Measurements from ENCODE around the gene GRM4.

The GRM4 gene

DNA sequence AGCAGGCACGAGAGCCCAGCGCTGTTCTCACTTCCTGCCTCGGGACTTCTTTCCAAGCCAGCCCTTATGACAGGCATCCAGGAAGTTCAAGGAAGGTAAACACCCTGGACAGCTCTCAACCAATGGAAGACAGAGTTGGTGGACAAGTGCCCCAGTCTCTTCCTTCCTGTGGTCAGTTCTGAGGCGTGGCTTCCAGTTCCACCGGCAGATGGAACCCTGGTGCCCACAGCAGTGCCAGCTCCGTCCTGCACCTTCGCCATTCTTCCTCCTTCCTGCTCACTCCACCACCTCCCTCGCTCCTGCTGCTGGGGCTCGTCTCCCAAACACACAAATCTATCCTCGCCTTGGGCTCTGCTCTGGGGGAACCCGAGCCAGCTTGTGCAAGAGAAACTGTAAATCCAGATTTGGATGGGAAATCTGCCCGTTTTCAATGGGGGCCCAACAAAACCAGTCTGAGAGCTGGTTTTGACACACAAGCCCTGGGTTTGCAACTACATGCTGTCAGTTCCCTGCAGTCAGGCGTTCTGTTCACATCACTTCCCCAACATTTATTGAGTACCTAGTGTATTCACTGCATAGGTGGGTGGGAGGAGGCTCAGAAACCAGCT, 162.7 kb downstream of the GRM4 start:
- DNase-seq (ENCODE audit: low read depth), result no peak
- no peaks in the 10 kb centered on the region for H3K36me3 ChIP-seq (ENCODE audit: control insufficient read depth, insufficient read depth, low read length, severe bottlenecking)

DNA sequence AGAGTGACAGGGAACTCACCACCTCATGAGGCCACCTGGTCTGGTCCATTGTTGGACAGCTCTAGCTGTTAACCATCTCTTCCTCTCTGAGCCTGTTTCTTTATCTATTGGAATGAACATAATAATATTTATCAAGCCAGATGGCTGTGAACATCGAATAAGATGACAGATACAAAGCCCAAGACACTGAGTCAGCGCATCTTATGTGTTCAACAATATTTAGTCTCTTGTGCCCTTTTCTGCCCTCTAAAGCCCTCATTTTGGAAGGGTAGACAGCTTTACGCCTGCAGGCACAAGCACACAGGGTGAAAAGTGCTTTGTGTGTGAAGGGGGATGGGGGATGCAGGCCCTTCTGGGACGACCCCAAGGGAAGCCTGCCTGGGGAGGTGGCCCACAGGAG, 164.0 kb downstream of the GRM4 start:
- Histone ChIP-seq H3K9me3 (ENCODE audit: control insufficient read depth, low read length) (peaks cover 6% of the 10 kb centered on the region), H3K27me3 (replicated peaks; ENCODE audit: control insufficient read depth, insufficient read depth, low read length) (peaks cover 44% of the 10 kb centered on the region), H3K4me3 (ENCODE audit: low read length) (no peak overlapping the region), H3K9ac (ENCODE audit: low read length) (no peak overlapping the region), H3K36me3 (ENCODE audit: control insufficient read depth, insufficient read depth, low read length, severe bottlenecking) (no peaks in the 10 kb centered on the region), H3K4me1 (ENCODE audit: control insufficient read depth, insufficient read depth, low read length) (no peaks in the 10 kb centered on the region)
- no peak for DNase-seq (ENCODE audit: low read depth)

More for the DNA sequence above, 162.7 kb downstream of the GRM4 start:
- Histone ChIP-seq H3K27me3 (replicated peaks; ENCODE audit: control insufficient read depth, insufficient read depth, low read length) (peaks cover 43% of the 10 kb centered on the region), H3K9me3 (ENCODE audit: control insufficient read depth, low read length) (peaks cover 6% of the 10 kb centered on the region), H3K4me3 (ENCODE audit: low read length) (peak overlapping the region; percentile 6), H3K4me1 (ENCODE audit: control insufficient read depth, insufficient read depth, low read length) (no peaks in the 10 kb centered on the region), H3K9ac (ENCODE audit: low read length) (no peak overlapping the region)

DNA sequence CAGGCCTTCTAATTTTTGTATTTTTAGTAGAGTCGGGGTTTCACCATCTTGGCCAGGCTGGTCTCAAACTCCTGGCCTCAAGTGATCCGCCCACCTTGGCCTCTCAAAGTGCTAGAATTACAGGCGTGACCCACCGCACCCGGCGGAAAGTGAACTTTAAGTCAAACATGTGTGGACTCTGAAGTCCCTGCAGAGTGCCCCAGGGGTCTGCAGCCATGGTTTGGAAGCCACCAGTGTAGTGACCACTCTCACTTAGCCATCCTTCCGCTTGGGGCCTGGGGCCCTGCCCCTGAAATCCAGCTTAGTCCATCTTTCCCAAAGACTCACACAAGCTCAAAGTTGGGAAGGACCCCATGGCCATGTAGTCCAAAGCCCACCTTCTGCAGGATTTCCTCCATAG, 164.5 kb downstream of the GRM4 start:
- DNase-seq (ENCODE audit: low read depth), result no peak
- H3K27me3 ChIP-seq (replicated peaks; ENCODE audit: control insufficient read depth, insufficient read depth, low read length), result peaks cover 44% of the 10 kb centered on the region
- no peak overlapping the region for H3K4me3 ChIP-seq (ENCODE audit: low read length)
- peaks cover 2% of the 10 kb centered on the region for H3K9me3 ChIP-seq (ENCODE audit: control insufficient read depth, low read length)
- no peaks in the 10 kb centered on the region for H3K36me3 ChIP-seq (ENCODE audit: control insufficient read depth, insufficient read depth, low read length, severe bottlenecking)
- H3K4me1 ChIP-seq (ENCODE audit: control insufficient read depth, insufficient read depth, low read length), result no peaks in the 10 kb centered on the region
- no peak overlapping the region for H3K9ac ChIP-seq (ENCODE audit: low read length)

DNA sequence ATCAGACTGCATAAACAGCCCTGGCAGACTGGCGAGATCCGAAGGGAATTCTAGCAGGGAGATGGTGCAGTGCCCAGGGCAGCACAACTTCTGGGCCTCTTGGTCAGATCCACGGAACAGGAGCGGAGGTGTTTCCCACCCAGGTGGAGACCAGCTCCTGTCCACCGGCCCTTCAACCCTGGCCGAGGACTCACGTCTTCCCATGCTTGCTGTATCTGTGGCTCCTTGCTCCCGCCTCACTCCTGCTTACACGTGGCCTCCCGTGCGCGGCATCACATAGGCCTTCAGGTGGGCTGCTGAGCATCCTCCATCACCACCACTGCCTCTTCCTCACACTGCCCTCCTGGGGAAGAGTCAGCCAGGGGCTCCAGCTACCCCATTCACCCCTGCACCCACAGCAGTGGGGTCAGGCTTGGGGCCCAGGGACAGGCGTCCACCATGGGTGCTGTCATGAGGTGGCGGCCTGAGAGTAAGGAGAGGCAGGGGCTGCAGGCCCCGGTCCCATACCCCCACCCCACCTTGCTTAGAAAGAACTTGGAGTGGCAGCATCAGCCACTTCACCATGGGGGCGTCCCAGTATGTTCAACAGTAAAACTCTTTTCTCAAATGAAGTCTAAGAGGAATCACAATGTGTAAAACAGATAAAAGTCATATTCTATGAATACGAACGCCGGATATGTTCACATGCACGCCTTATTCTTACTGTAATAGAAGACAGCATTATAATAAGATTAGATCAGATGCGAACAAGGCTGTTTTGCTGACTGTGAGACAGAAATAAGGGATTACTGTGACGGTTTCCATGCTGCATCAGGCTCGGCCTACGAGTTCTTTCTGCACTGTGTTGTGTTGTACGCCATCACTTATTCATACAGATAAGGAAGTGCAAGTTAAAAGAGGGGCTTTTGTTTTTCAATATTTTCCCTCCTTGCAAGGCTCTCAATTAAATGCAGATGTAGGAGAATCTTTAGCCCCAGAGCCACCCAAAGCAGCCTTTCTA, 165.4 kb downstream of the GRM4 start:
- Histone ChIP-seq H3K4me3 (ENCODE audit: low read length) (no peak overlapping the region), H3K27me3 (replicated peaks; ENCODE audit: control insufficient read depth, insufficient read depth, low read length) (peaks cover 42% of the 10 kb centered on the region), H3K4me1 (ENCODE audit: control insufficient read depth, insufficient read depth, low read length) (no peaks in the 10 kb centered on the region), H3K36me3 (ENCODE audit: control insufficient read depth, insufficient read depth, low read length, severe bottlenecking) (no peaks in the 10 kb centered on the region), H3K9ac (ENCODE audit: low read length) (no peak overlapping the region), H3K9me3 (ENCODE audit: control insufficient read depth, low read length) (no peaks in the 10 kb centered on the region)
- no peak for DNase-seq (ENCODE audit: low read depth)

DNA sequence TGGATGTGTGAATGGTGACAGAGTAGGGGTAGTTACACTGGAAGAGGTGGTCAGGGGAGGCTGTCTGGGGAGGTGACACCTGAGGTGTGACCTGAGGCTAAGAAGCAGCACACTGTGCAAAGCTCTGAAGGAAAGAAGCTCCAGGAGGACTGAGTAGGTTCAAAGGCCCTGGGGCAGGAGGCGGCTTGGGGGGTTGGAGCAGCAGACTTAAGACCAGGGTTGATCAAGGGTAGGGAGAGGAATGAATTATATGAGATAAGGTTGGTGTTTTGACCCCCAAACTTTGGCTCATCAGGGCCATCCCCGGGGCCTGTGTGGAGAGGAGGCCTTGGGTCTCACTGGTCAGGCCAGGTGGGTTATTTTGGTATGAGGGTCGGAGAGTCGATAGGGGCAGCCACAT, 166.1 kb downstream of the GRM4 start:
- Histone ChIP-seq H3K4me3 (ENCODE audit: low read length) (no peak overlapping the region), H3K9me3 (ENCODE audit: control insufficient read depth, low read length) (no peaks in the 10 kb centered on the region), H3K36me3 (ENCODE audit: control insufficient read depth, insufficient read depth, low read length, severe bottlenecking) (no peaks in the 10 kb centered on the region), H3K4me1 (ENCODE audit: control insufficient read depth, insufficient read depth, low read length) (no peaks in the 10 kb centered on the region), H3K9ac (ENCODE audit: low read length) (no peak overlapping the region), H3K27me3 (replicated peaks; ENCODE audit: control insufficient read depth, insufficient read depth, low read length) (peaks cover 37% of the 10 kb centered on the region)
- DNase-seq (ENCODE audit: low read depth), result no peak

DNA sequence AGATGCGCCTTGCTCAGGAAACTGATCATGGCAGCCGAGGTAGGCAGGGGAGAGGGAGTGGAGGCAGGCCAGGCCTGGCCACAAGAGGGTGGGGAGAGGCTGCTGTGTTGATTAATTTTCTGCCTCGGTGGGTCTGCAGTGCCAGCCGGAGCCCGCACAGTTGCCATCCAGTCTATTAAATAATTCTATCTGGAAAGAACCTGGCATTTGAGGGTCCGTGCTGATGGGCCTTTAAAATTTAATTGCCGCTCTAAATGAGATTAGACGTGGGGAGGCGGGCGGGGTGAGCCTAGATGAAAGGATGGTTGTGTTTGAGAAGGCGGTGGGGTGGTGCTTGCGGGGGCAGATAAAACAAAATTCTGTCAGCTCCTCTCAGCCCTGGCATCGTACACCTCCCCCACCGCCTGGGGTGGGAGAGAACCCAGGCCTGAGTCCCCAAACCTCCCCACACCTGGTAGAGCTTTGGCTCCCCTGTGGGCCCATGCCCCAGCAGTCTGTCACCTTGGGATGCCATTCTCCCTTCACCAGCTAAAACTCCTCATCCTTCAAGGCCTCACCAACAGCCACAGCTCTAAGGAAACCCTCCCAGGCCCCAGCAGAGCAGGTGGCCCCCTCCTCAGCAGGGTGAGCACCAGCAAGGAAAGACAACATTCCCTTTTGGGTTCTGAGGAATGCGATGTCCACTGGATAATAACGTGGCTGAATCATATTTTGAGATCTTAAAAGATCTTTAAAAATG, 167.3 kb downstream of the GRM4 start:
- no peak for DNase-seq (ENCODE audit: low read depth)

DNA sequence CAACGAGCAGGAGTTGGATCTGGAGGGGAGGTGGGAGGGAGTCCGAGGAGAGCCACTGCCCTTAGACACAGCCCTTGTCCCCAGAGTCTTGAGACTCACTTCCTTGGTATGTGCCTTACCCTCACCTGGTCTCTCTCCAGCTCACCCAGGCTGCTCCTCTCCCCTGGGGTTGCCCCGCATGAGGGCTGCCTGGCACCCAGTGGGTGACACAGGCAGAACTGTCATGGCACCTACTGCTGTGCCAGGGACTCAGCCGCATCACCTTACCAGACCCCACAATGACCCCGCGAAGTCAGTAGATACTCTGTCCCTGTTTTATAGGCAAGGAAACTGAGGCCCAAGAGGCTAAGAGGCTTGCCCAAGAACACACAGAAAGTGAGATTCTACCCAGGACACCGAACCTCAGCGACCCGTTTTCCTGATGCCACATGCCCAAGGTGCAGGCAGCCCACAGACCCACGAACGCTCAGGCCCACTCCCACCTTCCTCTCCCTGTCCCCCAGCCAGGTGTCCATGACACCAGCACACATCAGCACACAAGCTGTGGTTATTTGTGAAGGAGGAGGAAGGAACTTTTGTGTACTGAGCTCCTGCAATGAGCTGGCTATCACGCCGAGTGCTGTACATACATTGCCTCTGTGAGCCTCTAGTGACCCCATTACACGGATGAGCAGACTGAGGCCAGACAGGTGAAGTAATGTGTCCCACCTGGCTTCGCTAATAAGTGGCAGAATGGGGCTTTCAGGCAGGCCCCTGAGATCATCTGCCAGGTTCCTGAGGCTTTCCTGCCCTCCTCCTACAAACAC, 168.1 kb downstream of the GRM4 start:
- H3K4me1 ChIP-seq (ENCODE audit: control insufficient read depth, insufficient read depth, low read length), result no peaks in the 10 kb centered on the region
- no peaks in the 10 kb centered on the region for H3K36me3 ChIP-seq (ENCODE audit: control insufficient read depth, insufficient read depth, low read length, severe bottlenecking)
- H3K27me3 ChIP-seq (replicated peaks; ENCODE audit: control insufficient read depth, insufficient read depth, low read length), result peaks cover 32% of the 10 kb centered on the region
- H3K9ac ChIP-seq (ENCODE audit: low read length), result no peak overlapping the region
- no peak overlapping the region for H3K4me3 ChIP-seq (ENCODE audit: low read length)
- H3K9me3 ChIP-seq (ENCODE audit: control insufficient read depth, low read length), result peaks cover 6% of the 10 kb centered on the region
- DNase-seq (ENCODE audit: low read depth), result no peak

More for the DNA sequence above, 167.3 kb downstream of the GRM4 start:
- Histone ChIP-seq H3K36me3 (ENCODE audit: control insufficient read depth, insufficient read depth, low read length, severe bottlenecking) (no peaks in the 10 kb centered on the region), H3K9me3 (ENCODE audit: control insufficient read depth, low read length) (no peaks in the 10 kb centered on the region), H3K4me1 (ENCODE audit: control insufficient read depth, insufficient read depth, low read length) (no peaks in the 10 kb centered on the region), H3K27me3 (replicated peaks; ENCODE audit: control insufficient read depth, insufficient read depth, low read length) (peaks cover 31% of the 10 kb centered on the region), H3K4me3 (ENCODE audit: low read length) (no peak overlapping the region), H3K9ac (ENCODE audit: low read length) (no peak overlapping the region)

DNA sequence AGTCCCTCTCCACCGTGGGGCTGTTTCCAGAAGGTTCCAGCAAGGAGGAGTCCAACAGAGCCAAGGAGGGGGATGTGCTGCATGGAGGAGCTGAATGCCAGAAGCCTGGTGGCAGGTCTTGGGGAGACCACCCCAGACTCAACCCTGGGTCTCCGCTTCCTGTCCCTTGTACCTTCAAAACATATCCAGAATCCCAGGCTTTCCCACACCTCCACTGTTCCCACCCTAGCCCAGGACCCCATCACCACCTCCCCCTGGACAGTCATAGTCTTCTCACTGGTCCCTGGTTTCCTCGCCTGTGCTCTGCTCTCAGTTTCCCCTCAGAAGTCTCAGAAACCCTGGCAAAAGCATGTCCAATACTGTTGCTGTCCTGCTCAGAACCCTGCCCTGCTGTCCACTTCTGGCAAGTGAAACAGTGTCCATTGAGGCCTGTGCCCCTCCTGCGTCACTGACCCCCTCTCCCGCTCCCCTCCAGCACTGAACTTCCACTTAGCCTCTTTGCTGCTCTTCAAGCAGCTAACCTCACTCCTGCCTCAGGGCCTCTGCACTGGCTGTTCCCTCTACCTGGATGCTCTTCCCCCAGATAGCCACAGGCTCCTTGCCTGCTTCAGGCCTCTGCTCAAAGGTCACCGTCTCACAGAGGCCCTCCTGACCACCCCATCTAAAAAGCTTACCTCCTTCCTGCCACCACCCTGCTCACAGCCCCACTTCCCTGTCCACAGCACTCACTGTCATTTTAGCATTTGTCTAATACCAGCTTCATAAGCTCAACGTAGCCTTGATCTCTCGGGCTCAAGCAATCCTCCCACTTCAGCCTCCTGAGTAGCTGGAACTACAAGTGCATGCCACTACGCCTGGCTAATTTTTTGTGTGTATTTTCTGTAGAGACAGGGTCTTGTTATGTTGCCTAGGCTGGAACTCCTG, 169.2 kb downstream of the GRM4 start:
- DNase-seq (ENCODE audit: low read depth), result no peak
- Histone ChIP-seq H3K4me3 (ENCODE audit: low read length) (no peak overlapping the region), H3K27me3 (replicated peaks; ENCODE audit: control insufficient read depth, insufficient read depth, low read length) (peaks cover 34% of the 10 kb centered on the region)

DNA sequence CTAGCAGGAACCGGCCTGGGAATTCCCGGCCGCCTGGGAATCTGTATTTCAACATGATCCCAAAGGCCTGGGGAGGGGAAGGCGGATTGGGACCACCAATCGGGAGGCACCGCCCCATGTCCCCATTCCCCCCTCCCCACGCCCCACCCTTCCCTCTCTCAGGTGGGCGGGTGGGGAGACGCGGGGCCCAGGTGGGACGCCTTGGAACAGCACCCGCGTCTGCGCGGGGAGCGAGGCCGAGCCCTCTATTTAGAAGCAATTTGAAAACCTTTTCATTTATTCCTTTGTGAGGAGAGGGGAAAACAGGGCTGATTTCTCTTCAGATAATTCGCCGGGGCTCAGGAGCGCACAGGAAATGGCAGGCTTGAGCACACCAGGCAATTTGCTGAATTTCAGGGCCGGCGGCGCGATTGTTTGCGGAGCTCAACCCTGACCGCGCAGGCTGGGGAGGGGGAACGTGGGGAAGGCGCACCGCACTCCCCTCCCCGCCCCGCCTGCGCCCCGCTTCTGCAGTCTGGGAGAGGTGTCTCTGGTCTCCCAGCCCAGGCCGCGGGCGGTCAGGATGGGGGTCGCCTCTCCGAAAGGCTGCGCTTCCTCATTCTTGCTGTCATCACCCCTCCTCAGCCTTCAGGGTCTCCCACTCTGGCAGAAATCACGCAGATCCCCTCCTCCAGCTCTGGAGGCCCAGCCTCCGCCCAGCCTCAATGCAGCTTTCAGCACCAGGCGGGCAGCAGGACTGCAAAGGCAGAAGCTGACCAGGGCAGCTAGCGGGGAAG, 170.0 kb downstream of the GRM4 start:
- Histone ChIP-seq H3K36me3 (ENCODE audit: control insufficient read depth, insufficient read depth, low read length, severe bottlenecking) (no peaks in the 10 kb centered on the region), H3K4me1 (ENCODE audit: control insufficient read depth, insufficient read depth, low read length) (no peaks in the 10 kb centered on the region), H3K4me3 (ENCODE audit: low read length) (no peak overlapping the region), H3K9ac (ENCODE audit: low read length) (no peak overlapping the region), H3K9me3 (ENCODE audit: control insufficient read depth, low read length) (peaks cover 22% of the 10 kb centered on the region), H3K27me3 (replicated peaks; ENCODE audit: control insufficient read depth, insufficient read depth, low read length) (peaks cover 40% of the 10 kb centered on the region)
- no peak for DNase-seq (ENCODE audit: low read depth)

More for the DNA sequence above, 169.2 kb downstream of the GRM4 start:
- Histone ChIP-seq H3K9ac (ENCODE audit: low read length) (no peak overlapping the region), H3K4me1 (ENCODE audit: control insufficient read depth, insufficient read depth, low read length) (no peaks in the 10 kb centered on the region), H3K36me3 (ENCODE audit: control insufficient read depth, insufficient read depth, low read length, severe bottlenecking) (no peaks in the 10 kb centered on the region), H3K9me3 (ENCODE audit: control insufficient read depth, low read length) (peaks cover 17% of the 10 kb centered on the region)

All from adipocyte (in vitro differentiated cells).